HCEC 1CT (cell line): ENCODE data around the gene TBC1D14.
"Not testable (repeated sequence)": the region's sequence is repeated elsewhere in the genome, so short reads cannot be mapped to it uniquely, and the experiment has no call there.

Experiments
- DNase-seq: peaks from one replicate; pipeline ENCODE4 v3.0.0-alpha.2; 2017

The TBC1D14 gene

GRCh38 chr4:7068279-7068842 lies 158.7 kb downstream of the TBC1D14 start:
- no peak for DNase-seq

GRCh38 chr4:7068883-7069282 lies 159.3 kb downstream of the TBC1D14 start:
- no peak for DNase-seq

GRCh38 chr4:7070729-7071511 lies 161.3 kb downstream of the TBC1D14 start:
- peak; percentile 43 for DNase-seq

- DNase-seq = no peak
Observed at GRCh38 chr4:7073059-7073458, 163.4 kb downstream of the TBC1D14 start.

GRCh38 chr4:7073526-7074390 lies 164.1 kb downstream of the TBC1D14 start:
- no peak for DNase-seq

- no peak for DNase-seq
Observed at GRCh38 chr4:7074426-7074825, 164.8 kb downstream of the TBC1D14 start.

GRCh38 chr4:7075962-7076695 lies 166.5 kb downstream of the TBC1D14 start:
- DNase-seq = no peak

GRCh38 chr4:7076696-7077082 lies 167.1 kb downstream of the TBC1D14 start:
- DNase-seq = no peak

GRCh38 chr4:7077371-7077770 lies 167.7 kb downstream of the TBC1D14 start:
- DNase-seq = no peak

- no peak for DNase-seq
Observed at GRCh38 chr4:7078025-7078424, 168.4 kb downstream of the TBC1D14 start.

- not testable (repeated sequence) for DNase-seq
Observed at GRCh38 chr4:7079483-7079882, 169.9 kb downstream of the TBC1D14 start.

- DNase-seq = not testable (repeated sequence)
Observed at GRCh38 chr4:7079909-7080308, 170.3 kb downstream of the TBC1D14 start.
